Measurements from ENCODE around the gene CSNK2B. TPM values are rescaled to one million over a fixed set of nuclear protein-coding genes. Genes with fewer than 3 reads are reported as not detected.
A peak's percentile ranks its signal among the peaks of the same experiment; 100 is the strongest.

The CSNK2B gene
- polyA plus RNA-seq, 3 donors: 227 to 252 (median 236) TPM

- no peak for DNase-seq
These were observed 33.5 kb upstream of the CSNK2B start for GRCh38 chr6:31632279-31632946.

DNA sequence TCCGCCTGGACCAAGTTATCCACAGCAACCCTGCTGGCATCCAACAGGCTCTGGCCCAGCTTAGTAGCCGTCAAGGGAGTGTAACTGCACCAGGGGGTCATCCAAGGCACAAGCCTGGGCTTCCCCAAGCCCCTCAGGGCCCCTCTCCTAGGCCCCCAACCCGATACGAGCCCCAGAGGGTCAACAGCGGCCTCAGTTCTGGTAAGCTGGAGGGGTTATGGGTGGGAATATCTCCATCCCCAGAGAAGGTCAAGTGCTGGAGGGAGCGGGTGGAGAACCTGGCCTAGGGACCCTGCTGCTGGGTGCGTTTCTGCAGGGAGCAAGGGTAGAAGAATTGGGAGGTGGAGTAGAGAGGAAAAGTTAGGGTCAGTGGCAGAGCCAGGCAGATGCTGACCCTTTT lies 32.4 kb upstream of the CSNK2B start:
- DNase-seq: no peak

GRCh38 chr6:31634131-31634530 lies 31.7 kb upstream of the CSNK2B start:
- DNase-seq: no peak

DNA sequence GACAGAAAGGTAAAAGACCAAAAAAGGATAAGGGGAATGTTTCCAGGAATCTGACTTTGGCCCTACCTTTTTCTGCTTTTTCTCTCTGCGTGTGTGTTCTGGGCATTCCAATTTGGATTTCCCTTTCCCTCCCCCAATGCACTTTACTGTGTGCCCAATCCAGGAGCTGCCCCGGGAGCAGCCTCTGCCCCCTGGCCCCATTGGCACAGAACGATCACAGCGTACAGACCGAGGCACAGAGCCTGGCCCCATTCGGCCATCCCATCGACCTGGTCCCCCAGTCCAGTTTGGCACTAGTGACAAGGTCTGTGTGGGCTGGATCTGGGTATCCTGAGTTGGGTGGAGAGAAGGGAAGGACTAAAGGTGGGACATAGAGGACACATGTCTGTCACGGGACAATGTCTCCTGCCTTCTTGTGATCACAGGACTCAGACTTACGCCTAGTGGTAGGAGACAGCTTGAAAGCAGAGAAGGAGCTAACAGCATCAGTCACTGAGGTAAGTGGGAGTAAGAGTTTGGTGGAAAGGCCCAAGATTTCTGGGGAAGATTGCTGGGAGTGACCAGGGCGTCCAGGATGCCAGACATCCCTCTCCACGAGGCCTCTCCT lies 30.8 kb upstream of the CSNK2B start:
- no peak for DNase-seq

GRCh38 chr6:31636698-31637596 lies 28.9 kb upstream of the CSNK2B start:
- DNase-seq: no peak

- no peak for DNase-seq
These were observed 26.8 kb upstream of the CSNK2B start for GRCh38 chr6:31639043-31639442.

DNA sequence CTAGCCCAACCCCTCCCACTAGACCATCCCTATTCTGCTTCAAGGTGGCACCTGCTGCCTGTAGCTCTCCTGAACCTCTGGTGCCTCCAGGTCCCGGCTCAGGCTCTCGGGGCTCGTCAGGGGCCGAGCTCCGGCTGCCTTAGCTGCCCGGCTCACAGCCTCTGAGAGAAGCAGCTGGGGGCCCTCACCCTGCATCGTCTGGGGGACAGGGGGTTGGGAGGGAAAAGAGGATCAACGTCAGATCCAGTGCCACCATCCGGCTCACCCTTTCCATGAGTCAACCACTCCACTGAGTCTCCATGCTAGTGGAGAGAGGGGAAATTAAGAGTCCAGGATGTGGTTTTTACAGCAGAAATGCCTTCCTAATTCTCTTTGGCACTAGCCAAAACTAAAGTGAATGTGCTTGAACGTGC lies 26.4 kb upstream of the CSNK2B start:
- DNase-seq: no peak

DNA sequence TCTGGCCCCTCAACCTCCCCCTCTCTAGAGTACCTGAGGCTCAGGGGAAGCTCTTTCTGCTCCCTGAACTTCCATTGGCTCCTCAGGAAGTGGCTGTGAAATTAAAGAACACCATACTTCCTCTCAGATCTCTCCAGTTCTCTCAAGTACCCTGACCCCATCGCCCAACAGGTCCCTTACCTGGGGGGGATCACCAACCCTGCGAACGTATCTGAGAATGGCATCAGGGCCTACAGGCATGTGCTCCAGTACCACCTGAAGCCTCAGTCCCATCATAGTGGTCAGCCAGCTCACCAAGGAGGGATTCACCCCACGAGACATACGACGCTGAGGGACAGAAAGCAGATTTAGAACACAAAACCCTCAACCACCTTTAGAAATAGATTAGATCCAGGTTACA lies 25.3 kb upstream of the CSNK2B start:
- DNase-seq: no peak

DNA sequence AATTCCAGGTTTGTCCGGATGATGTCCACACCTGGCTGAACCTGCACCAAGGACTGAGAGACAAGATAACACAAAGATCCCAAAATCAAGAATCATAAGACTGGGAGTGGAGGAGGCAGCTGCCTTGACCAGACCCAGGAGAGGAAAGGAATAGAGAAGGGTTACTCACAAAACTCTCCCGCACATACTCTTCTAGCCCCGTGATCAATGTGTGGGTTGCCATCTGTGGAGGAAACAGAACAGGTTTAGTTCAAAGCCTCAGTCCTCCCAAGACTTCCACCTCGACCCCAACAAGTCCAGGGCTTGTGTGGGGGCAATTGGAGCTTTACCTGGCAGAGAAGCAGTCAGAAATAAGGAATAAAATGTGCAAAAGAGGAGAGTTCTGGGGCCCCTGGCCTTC lies 24.5 kb upstream of the CSNK2B start:
- DNase-seq: no peak

DNA sequence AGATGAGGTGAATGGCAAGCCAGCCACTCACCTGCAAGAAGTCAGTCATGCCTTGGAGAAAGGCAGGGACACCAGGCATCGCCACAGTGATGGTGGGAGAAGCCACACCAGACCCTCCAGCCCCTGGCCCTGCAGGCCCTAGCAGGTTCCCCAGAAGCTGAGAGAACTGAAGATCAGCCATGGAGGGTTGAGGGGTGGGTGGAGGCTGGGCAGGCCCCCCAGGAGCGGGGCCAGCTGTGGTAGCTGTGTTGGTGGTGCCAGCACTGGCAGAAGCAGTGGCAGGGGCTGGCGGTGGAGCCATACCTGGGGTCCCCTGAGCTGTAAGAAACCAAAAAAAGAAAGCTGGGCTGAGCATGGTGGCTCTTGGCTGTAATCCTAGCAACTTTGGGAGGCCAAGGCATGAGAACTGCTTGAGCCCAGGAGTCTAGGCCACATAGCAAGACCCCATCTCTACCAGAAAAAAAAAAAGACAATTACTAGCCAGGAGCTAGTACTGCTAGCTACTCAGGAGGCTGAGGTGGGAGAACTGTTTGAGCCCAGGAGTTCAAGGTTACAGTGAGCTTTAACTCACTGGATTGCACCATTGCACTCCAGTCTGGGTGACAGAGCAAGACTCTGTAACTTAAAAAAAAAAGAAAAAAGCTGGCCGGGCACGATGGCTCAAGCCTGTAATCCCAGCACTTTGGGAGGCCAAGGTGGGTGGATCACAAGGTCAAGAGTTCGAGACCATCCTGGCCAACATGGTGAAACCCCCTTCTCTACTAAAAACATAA lies 22.9 kb upstream of the CSNK2B start:
- DNase-seq: no peak

DNA sequence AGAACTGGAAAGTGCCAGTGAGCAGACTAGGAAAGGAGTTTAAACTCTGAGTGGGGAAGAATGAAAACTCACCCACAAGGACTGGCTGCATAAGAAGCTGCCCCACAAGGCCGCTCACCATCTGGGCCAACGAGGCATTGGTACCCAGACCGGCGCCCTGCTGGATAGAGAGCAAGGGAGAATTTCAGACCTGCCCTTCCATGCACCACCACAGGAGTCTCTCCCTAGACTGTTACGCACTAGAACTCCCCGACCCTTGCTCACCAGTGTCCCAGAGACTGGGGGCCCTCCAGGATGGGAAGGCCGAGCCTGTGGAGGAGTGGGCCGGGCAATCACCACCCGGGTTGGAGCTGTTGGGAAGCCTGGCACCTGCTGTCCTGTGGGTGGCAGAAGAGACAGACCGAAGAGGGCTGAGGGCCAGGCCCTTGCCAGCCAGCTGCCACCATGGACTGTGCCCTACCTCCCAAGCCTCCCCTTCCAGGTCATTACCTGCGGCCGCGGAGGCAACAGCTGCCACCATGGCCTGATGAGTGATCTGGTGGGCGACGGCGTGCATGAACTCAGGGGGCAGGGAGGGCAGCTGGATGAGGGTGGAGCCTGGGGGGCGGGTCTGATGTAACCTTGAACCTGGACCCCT lies 21.9 kb upstream of the CSNK2B start:
- no peak for DNase-seq

GRCh38 chr6:31645325-31645724 lies 20.6 kb upstream of the CSNK2B start:
- DNase-seq: no peak

GRCh38 chr6:31651602-31652191 lies 14.2 kb upstream of the CSNK2B start:
- peak; percentile 75 for DNase-seq

DNA sequence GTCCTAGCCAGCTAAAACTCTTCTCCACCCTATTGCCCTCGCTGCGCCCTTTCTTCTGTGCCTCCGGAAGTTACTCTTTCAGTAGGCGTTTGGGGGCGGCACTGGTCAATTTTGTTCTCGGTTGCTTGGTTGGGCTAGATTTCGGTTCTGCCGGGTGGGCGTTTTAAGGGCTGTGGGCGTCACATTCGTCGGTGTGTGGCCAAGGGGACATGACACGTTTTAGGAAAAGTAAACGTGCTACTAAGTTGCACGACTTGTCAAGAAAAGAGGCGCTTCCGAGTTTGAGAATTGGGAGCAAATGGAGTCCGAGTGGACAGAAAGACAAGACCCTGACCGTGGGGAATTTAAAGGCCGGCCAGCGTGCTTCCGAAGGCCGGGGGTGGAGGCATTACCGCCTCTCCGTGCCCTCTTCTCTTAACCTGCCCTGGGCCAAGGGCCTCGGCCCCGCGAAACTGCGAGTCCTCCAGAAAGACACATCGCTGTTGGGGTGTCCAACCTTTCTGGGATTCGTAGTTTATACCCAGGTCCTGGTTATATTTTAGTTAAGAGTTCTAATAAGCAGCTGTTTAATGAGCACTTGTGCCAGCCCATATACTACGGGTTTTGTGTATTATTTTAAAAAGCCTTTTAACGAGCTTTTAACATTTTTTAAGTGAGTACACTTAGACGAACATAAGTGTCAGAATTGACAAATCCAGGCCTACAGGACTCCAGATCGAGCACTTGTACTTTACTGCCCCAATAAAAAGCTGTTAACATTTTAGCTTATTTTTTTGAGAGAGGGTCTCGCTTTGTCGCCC lies 12.8 kb upstream of the CSNK2B start:
- DNase-seq: peak; percentile 96

- DNase-seq: no peak
These were observed 11.1 kb upstream of the CSNK2B start for GRCh38 chr6:31654574-31655348.

- DNase-seq: no peak
These were observed 10.3 kb upstream of the CSNK2B start, which contains the start of gene APOM for GRCh38 chr6:31655349-31656237. Gene APOM, plus strand, starts transcription at chr6:31655894. Its CDS starts 73 bp downstream, at chr6:31655967.

DNA sequence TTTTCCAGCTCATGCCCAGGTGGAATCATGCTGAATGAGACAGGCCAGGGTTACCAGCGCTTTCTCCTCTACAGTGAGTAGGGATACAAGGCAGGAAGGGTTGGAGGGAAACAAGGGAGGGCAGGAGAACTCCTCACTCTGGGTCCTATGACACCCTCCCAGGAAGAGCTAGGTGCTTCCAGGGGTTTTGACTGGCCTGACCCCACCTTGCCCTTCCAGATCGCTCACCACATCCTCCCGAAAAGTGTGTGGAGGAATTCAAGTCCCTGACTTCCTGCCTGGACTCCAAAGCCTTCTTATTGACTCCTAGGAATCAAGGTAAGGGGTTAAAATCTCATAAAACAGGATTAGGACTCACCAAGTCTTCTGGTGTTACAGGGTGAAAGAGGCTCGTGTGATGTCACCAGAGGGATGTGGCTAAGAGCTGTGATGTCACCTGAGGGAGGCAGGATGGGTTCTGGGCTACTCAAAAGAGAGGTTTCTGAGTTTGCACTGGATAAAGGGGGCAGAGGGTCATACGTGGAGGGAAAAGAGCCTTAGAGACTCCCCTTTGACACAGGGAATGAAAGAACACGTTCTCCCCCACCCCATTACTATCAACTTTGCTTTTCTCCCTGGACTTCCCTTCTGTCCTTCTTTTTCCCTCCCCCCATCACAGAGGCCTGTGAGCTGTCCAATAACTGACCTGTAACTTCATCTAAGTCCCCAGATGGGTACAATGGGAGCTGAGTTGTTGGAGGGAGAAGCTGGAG lies 8.3 kb upstream of the CSNK2B start:
- DNase-seq: no peak
